Testis (tissue), 3 donors: ENCODE data around the gene PLK5. TPM values are rescaled to one million over a fixed set of nuclear protein-coding genes. Genes with fewer than 3 reads are reported as not detected.

Experiments
- DNase-seq: peaks from one replicate; pipeline ENCODE4 v3.0.0-alpha.2; 2019
- H3K27ac ChIP-seq, 2 donors: fragments of 200-600 bp; sonication (generic); one replicate each; pipeline ENCODE4 v1.5.1; 2019
- H3K27me3 ChIP-seq: fragments of 200-600 bp; sonication (generic); one replicate; pipeline ENCODE4 v1.5.1; 2019
- H3K36me3 ChIP-seq: fragments of 200-600 bp; sonication (generic); one replicate; pipeline ENCODE4 v1.5.1; 2017; ENCODE audit warnings: low read depth; ENCODE audit errors: missing control alignments
- H3K4me1 ChIP-seq: fragments of 200-600 bp; sonication (generic); one replicate; pipeline ENCODE4 v1.5.1; 2019
- H3K4me3 ChIP-seq, 2 donors: fragments of 200-600 bp; sonication (generic); one replicate each; pipeline ENCODE4 v1.5.1; 2017 to 2019
- H3K9me3 ChIP-seq: fragments of 200-600 bp; sonication (generic); one replicate; pipeline ENCODE4 v1.5.1; 2017
- POLR2A ChIP-seq: fragments of 450-650 bp; IDR thresholded peaks from one replicate; pipeline ENCODE4 v1.6.1; 2017; ENCODE audit warnings: antibody characterized with exemption, mild to moderate bottlenecking, moderate library complexity
- WGBS, 2 donors: methylation state at CpG; one replicate each; pipeline ENCODE4 v1.1.5; 2018; 5-methylcytosine and 5-hydroxymethylcytosine counted together
- intact Hi-C: fragments of 100-400 bp; cut with DNase I; formaldehyde crosslinking; loops from one replicate; pipeline ENCODE4 v1.15.1; 2023; ENCODE audit warnings: low total_unique reads
- polyA plus RNA-seq: library from polyadenylated mRNA; stranded (reverse); fragments of 350-450 nt; fragmentation: Illumina TruSeq; extraction: RNeasy Lipid Tissue Mini Kit (QIAGEN cat#74804); gene quantifications from one replicate; pipeline ENCODE4 v1.2.3, GENCODE V29; 2014; ENCODE audit warnings: low read depth, low replicate concordance; ENCODE audit not compliant: insufficient read depth
- total RNA-seq, 2 donors: library from RNA; depleted of rRNA; stranded (reverse); fragments of >200 nt; gene quantifications; one replicate each; pipeline ENCODE4 v1.2.3, GENCODE V29; 2016
- TF ChIP-seq, protein P1 (sequence below), 3 experiments: fragments of 450-650 bp in 2 of 3; fragments of 200-600 bp in 1 of 3; sonication (generic) in 1 of 3; IDR thresholded peaks; one replicate each; pipeline ENCODE4 v1.5.1; 2016 to 2019; ENCODE audit warnings: antibody characterized with exemption in 3 of 3, mild to moderate bottlenecking in 2 of 3, moderate library complexity in 1 of 3

The PLK5 gene
- total and polyA plus RNA-seq, 3 donors from 2014 or later: 2.4 to 31.5 (median 13.4) TPM

DNA sequence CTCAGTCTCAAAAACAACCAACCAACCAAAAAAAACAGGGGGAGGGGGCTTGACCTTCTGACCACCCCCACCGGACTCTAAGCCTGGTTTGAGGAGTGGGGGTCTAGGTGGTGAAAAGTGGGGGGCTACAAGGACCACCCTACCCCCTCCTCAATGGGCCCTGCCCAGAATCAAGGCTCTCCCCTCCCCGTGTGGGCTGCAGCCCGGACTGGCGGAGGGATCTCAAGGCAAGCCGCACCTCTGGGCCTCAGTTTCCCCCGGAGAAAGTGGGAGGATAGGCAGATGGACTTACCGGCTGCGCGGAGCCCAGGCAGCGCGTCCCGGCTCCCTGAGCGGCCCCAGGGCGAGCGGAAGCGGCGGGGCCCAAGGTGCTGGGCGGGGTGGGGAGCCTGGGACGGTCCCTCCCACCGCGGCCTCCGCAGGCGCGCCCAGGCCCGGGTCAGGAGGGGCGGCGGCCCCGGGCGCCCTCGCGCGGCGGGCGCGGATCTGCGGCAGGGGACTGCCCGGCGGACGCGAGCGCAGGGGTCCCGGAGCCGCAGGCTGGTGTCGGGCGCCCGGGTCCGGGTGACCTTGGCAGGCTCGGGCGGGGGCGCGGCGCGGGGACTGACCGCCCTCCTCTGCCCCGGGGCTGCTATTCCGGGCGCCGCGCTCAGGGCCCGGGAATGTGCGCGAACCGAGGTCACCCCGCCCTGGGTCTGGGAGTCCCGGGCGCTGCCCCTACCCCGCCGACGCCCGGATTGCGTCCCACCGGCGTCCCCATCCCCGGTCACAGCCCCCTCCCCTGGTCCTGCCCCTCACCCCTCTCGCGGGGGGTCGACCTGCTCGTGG, 11.0 kb upstream of the PLK5 start, which contains the start of gene ADAMTSL5:
Gene ADAMTSL5 (minus strand): TSS at position 349 of the 828 bp plus-strand sequence. CDS start 2,076 bp downstream, outside the sequence.
- H3K9me3 ChIP-seq: no peaks in the 10 kb centered on the region
- peaks cover 11% of the 10 kb centered on the region for H3K4me1 ChIP-seq
- peak within 1 kb of the TSS; percentile 50 to 56 for H3K4me3 ChIP-seq
- 3% methylated on average over 5 to 45 of the region's 78 CpGs for WGBS, 2 donors
- no peaks in the 10 kb centered on the region for H3K27me3 ChIP-seq
- H3K27ac ChIP-seq: peak within 1 kb of the TSS; percentile 70 to 85
- intact Hi-C loops: no loop called here
- DNase-seq: no peak
- TF ChIP-seq, protein P1, sequence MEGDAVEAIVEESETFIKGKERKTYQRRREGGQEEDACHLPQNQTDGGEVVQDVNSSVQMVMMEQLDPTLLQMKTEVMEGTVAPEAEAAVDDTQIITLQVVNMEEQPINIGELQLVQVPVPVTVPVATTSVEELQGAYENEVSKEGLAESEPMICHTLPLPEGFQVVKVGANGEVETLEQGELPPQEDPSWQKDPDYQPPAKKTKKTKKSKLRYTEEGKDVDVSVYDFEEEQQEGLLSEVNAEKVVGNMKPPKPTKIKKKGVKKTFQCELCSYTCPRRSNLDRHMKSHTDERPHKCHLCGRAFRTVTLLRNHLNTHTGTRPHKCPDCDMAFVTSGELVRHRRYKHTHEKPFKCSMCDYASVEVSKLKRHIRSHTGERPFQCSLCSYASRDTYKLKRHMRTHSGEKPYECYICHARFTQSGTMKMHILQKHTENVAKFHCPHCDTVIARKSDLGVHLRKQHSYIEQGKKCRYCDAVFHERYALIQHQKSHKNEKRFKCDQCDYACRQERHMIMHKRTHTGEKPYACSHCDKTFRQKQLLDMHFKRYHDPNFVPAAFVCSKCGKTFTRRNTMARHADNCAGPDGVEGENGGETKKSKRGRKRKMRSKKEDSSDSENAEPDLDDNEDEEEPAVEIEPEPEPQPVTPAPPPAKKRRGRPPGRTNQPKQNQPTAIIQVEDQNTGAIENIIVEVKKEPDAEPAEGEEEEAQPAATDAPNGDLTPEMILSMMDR (IDR thresholded peaks at IDR 0.05): peak in 1 of 3 experiments; percentile 22
- no peak for TF ChIP-seq POLR2A
- H3K36me3 ChIP-seq: no peaks in the 10 kb centered on the region

DNA sequence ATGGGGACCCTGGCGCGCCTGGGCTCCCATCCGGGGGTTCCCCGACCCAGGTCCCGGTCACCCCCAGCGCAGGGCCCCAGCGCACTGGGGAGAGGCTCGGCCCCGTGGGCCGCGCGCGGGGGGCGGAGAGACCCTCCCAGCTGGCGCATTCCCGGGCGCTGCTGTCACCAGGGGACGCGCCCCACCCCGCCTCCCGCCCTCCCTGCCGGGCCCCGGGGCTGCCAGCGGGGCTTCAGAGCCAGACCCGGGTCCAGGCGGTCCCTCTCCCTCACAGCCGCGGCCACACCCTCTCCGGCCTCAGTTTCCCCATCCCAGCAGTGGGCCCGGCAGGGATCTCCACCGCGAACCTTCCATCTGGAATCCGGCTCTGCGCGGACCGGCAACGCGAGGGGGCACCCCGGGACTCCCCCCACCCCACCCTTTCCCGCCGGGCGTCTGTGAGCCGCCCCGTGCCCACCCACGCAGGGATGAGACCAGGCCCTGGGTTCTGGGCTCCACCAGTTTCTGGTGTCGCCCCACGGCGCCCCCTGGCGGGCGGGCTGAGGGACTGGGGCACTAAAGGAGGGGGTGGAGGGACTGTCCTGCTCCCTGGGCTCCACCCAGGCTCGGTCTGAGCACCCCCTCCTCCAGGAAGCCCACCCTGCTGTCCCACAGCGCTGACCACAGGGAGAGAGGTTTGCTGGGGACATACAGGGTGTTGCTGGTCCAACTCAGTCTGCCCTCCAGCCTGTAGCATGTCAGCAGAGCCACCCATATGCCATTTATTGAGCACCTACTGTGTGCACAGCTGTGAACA, 10.2 kb upstream of the PLK5 start:
- Histone ChIP-seq H3K9me3 (no peaks in the 10 kb centered on the region), H3K27ac (peak overlapping the region; percentile 31 to 85), H3K4me1 (peaks cover 11% of the 10 kb centered on the region), H3K27me3 (no peaks in the 10 kb centered on the region), H3K4me3 (peak overlapping the region; percentile 50 to 56), H3K36me3 (no peaks in the 10 kb centered on the region)
- TF ChIP-seq, protein P1 (IDR thresholded peaks at IDR 0.05): peak; percentile 29 to 39 (median 38)
- no peak for TF ChIP-seq POLR2A
- WGBS, 2 donors: 3 to 40% methylated on average over 1 to 43 of the region's 52 CpGs
- intact Hi-C loops: no loop called here
- no peak for DNase-seq

DNA sequence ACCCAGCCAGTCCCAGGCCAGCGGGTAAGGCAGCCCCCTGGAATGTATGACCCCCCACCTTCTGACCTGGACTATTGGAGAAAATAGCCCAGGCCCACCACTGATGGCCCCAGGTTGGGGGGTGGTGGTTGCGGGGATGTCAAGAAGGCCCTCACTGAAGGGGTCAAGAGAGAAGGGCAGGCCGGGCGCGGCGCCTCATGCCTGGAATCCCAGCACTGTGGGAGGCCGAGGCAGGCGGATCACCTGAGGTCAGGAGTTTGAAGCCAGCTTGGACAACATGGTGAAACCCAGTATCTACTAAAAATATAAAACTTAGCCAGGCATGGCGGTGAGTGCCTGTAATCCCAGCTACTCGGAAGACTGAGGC, 9.6 kb upstream of the PLK5 start:
- Histone ChIP-seq H3K4me3 (no peak overlapping the region), H3K4me1 (peaks cover 11% of the 10 kb centered on the region), H3K27ac (peak overlapping the region in 1 of 2 donors; percentile 85), H3K27me3 (no peaks in the 10 kb centered on the region), H3K9me3 (no peaks in the 10 kb centered on the region), H3K36me3 (no peaks in the 10 kb centered on the region)
- no peak for TF ChIP-seq POLR2A
- intact Hi-C loops: no loop called here
- WGBS, 2 donors: 70 to 82% methylated on average over 8 to 10 of the region's 10 CpGs
- DNase-seq: no peak

DNA sequence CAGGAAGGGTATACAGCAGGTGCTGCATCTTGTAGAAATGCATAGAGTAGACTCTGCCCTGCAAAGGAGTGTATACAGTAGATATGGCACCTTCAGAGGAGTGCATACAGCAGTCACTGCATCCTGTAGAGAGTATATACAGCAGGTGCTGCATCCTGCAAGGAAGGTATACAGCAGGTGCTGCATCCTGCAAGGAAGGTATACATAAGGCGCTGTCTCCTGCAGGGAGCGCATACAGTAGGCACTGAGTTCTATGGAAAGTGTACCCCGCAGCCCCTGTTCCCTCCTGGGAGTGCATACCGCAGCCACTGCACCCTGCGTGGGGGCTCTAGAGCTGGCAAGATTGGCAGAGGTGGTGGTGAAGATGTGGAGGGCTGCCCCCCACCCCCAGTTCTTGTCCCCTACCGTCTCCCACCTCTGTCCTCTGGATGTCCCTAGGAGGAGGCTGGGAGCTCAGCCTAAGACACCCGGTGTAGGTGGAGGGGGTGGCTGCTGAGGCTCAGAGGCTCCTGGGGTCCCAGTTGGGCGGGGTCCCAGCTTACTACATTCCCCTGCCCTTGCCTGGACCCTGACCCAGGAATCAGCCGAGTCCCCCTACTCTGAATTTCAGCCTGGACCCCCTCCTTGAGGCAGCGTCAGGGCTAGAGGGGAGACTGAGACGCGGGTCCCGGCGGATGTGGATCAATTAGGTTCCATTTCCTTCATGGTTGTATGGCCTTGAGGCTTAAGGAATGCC, 8.7 kb upstream of the PLK5 start:
- intact Hi-C loops: no loop called here
- no peaks in the 10 kb centered on the region for H3K9me3 ChIP-seq
- H3K4me1 ChIP-seq: peaks cover 10% of the 10 kb centered on the region
- no peak for DNase-seq
- no peak overlapping the region for H3K27ac ChIP-seq
- H3K36me3 ChIP-seq: no peaks in the 10 kb centered on the region
- no peaks in the 10 kb centered on the region for H3K27me3 ChIP-seq
- 60 to 72% methylated on average over 13 to 14 of the region's 14 CpGs for WGBS, 2 donors
- H3K4me3 ChIP-seq: no peak overlapping the region
- TF ChIP-seq, protein P1 (IDR thresholded peaks at IDR 0.05): no peak
- TF ChIP-seq POLR2A: no peak

DNA sequence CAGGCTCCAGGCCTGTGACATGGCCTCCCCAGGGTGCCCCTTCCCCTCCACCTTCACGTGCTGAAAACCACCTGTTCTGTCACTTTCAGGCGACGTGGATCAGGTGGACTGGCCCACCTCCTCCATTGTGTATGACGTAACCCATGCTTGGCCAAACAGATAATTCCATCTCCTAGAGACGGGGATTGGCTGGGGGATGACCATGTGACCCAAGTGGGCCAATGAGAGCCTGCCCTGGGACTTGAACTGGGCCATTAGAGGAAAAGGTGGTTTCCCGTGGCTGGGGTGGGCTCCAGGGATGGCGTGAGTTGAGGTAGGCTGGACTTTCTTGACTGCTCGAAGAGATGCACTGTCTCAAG, 7.5 kb upstream of the PLK5 start:
- Histone ChIP-seq H3K9me3 (no peaks in the 10 kb centered on the region), H3K27me3 (no peaks in the 10 kb centered on the region), H3K4me1 (peaks cover 10% of the 10 kb centered on the region), H3K4me3 (no peak overlapping the region), H3K36me3 (no peaks in the 10 kb centered on the region), H3K27ac (no peak overlapping the region)
- peak; percentile 68 for DNase-seq
- TF ChIP-seq, protein P1 (IDR thresholded peaks at IDR 0.05): no peak
- TF ChIP-seq POLR2A: no peak
- intact Hi-C loops: no loop called here
- 61 to 80% methylated on average over 8 of the region's 8 CpGs for WGBS, 2 donors
